ENCODE data around the gene SLC7A4.

GRCh38 chr22:21051145-21051830 is 18.9 kb upstream of the SLC7A4 start:
- no peak for TF ChIP-seq YY1 (IDR thresholded peaks at IDR 0.05; ENCODE audit: insufficient read depth, insufficient read length)
- TF ChIP-seq ZNF274 (IDR thresholded peaks at IDR 0.05; ENCODE audit: low read depth, low read length): no peak
